Fibroblast of upper back skin (primary cell): ENCODE measurements around the gene MINK1.
"Not testable (repeated sequence)": the region's sequence is repeated elsewhere in the genome, so short reads cannot be mapped to it uniquely, and the experiment has no call there.

Source experiments
- DNase-seq: peaks from one replicate; pipeline ENCODE4 v3.0.0-alpha.2; 2013

MINK1 gene

DNA sequence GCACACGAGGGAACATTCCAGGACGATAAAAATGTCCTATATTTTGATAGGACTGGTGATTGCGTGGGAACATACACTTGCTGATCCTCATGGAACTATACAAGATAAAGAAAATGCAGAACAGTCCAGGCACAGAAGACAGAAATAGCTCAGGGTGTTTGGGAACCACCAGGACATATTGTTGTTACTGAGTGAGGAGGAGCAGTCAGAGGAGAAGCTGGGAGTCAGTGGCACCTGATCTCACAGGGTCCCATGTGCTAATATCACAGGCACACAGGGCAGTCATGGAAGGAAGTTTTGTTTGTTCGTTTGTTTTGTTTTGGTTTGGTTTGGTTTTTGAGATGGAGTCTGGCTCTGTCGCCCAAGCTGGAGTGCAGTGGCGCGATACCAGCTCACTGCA, 20.4 kb upstream of the MINK1 start:
- DNase-seq: no peak

- DNase-seq: no peak
Measured at GRCh38 chr17:4815043-4815675, 18.0 kb upstream of the MINK1 start.

DNA sequence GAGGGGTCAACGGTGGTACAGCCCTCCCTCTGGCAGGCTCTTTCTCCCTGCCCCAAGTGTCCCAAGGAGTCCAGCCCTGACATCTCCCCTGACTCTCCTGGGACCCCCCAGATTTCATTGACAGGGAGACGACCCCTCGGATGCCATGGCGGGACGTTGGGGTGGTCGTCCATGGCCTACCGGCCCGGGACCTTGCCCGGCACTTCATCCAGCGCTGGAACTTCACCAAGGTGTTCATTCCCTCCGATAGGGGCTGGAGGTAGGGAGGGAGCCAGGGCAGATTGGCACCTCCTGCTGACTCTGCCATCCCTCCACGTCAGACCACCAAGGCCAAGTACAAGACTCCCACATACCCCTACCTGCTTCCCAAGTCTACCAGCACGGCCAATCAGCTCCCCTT, 16.3 kb upstream of the MINK1 start:
- no peak for DNase-seq

- DNase-seq: no peak
Measured at GRCh38 chr17:4818276-4818675, 14.9 kb upstream of the MINK1 start.

- DNase-seq: no peak
Measured at GRCh38 chr17:4822835-4823234, 10.3 kb upstream of the MINK1 start.

GRCh38 chr17:4823373-4824089, 9.6 kb upstream of the MINK1 start:
- no peak for DNase-seq

- DNase-seq: no peak
Measured at GRCh38 chr17:4827399-4827798, 5.7 kb upstream of the MINK1 start.

- DNase-seq: not testable (repeated sequence)
Measured at GRCh38 chr17:4832829-4833177, 337 bp upstream of the MINK1 start.

- peak; percentile 42 for DNase-seq
Measured at GRCh38 chr17:4833941-4834680, 971 bp downstream of the MINK1 start.

- no peak for DNase-seq
Measured at GRCh38 chr17:4834681-4835020, 1.5 kb downstream of the MINK1 start.

DNA sequence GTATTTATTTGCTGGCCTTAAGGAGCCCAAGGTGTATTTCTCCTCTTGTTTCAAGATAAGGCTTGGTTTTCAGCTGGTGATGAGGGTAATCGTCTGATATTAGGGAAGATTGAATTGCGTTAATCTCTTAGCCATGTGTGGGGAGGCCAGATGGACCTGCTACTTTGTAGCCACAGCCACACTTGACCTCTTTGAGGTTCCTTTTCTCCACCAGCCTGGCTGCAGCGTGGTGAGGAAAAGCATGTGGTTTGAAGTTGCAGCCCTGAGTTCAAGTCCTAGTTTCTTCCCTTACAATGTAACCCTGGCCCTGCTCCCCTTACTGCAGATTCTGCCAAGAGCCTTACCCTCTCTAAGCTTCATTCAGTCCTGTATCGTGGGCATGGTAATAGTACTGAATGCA, 3.1 kb downstream of the MINK1 start:
- no peak for DNase-seq

GRCh38 chr17:4837471-4838308, 4.5 kb downstream of the MINK1 start:
- no peak for DNase-seq

- DNase-seq: no peak
Measured at GRCh38 chr17:4838309-4838785, 5.2 kb downstream of the MINK1 start.

- no peak for DNase-seq
Measured at GRCh38 chr17:4839221-4839620, 6.1 kb downstream of the MINK1 start.

DNA sequence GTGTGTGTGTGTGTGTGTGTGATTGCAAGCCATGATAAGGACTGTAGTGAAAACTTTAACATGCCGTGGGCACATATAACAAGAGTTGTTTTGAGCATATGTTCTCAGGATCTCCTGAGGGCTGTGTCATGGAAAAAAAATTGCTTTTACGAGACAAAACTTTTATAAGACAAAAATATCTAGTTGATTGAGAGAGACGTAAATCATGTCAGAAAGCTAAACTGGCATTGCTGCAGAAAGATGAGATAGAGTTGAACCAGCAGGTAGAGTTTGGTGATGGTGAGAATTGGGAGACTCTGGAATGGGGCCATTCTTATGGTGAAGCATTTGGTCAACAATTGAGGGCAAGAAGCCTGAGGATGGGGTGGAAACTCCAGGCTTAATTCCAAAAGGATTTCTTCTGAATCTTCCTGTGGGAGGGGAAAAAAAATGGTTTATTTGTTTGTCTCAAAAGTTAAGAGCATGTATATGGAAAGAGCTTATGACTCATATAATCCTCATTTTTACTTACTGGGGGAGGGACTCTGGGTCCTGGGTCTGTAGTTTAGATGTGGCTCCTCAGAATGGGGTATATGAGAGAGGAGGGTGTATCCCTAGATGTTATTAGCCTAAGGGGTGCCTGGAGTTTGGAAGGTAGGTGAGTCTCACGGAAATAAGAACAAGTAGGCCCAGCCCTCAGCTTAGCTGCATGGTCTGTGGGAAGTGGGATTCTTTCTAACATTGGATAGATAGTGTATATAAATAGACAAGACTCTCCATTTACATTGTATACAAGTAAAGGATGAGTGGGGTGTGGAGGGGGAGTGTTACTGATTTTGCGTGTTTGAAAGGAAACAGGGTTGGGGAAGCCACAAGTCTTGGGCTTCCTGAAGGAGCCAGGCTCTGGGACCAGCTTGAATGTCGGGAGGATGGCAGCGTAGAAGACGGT, 7.1 kb downstream of the MINK1 start:
- DNase-seq: no peak

DNA sequence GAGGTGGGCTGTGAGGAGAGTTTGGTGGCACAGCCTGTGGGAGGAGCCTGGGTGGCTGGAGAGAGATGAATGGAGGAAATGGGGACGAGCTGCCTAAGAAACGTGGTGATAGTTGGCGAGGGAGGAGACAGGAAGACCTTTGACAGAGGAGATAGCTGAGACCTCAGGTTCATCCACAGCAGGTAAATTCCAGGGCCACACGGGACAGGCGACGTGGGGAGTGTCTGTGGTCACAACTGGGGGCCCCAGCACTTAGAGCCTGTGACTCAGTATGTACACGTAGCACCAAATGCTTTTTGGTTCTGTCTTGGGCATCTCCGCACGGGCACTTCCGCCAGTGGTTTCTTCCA, 7.7 kb downstream of the MINK1 start:
- no peak for DNase-seq

DNA sequence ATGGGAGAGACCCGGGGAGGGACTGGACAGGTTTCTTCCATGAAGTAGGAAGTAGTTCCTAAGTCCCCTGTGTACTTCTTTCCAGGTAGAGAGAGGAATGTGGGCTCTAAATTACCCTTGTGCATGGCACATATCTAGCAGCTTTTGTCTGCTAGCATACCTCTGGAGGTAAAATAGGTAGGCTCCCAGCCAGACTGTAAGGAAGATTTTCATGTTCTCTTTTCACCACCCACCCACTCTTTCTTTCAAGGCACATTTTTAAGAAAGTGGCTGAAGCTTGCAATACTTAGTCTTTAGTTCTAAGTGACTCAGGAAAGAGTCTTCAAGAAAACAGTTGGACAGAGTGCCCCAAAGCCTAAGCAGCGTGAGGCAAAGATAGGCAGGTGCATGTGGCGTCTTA, 9.2 kb downstream of the MINK1 start:
- DNase-seq: no peak

GRCh38 chr17:4843321-4844000, 10.3 kb downstream of the MINK1 start:
- no peak for DNase-seq

DNA sequence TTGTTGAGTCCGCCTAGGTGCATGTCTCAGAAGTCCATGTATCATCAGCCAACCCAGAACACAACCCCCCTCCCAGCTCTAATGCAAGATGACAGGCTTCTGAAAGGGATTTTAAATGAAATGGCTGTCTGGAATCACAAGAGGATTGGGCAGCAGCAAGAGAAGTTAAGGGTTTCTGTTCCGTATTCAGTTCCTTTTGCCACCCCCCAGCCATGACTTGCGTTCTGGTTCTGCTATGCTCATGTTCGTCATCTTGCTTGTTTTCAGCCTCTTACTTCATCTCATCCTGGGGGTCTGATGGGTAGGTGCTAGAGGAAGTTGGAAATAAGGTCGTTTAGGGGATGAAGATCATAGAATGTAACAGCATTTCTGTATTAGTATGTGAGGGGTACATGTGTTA, 12.0 kb downstream of the MINK1 start:
- no peak for DNase-seq

GRCh38 chr17:4846635-4847390, 13.7 kb downstream of the MINK1 start:
- no peak for DNase-seq

- no peak for DNase-seq
Measured at GRCh38 chr17:4849011-4849536, 15.9 kb downstream of the MINK1 start.
